GM12864 (cell line): Measurements from ENCODE around the gene NTSR1.

Source experiments
- DNase-seq: peaks from one replicate; pipeline ENCODE4 v3.0.0-alpha.2; 2011; ENCODE audit warnings: low read depth
- H3K4me3 ChIP-seq: 2 replicates; pipeline ENCODE4 v1.5.1; 2011; ENCODE audit warnings: mild to moderate bottlenecking, low read depth, low read length, control low read depth
- TF ChIP-seq, protein P1 (sequence below): IDR thresholded peaks from 2 replicates; pipeline ENCODE4 v1.5.1; 2011; ENCODE audit warnings: low read depth, mild to moderate bottlenecking, moderate library complexity, low read length, control low read depth, inconsistent platforms; ENCODE audit errors: missing control alignments

Gene NTSR1

DNA sequence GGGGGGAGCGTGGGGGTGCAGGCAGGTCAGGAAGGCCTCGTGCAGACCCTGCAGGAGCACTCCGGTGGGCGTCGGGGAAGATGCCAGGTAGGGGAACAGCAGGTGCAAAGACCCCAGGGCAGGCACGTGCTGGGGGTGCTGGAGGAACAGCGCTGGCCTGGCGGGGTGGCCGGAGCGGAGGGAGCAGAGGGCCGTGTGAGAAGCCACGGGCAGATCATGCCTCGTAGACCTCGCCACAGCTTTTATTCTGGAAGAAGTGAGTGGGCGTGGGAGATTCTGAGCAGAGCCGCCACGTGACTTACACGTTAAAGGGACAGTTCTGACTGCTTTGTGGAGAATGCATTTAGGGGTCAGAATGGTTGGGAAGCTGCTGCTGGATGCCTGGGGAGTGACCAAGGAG lies 9.3 kb downstream of the NTSR1 start:
- TF ChIP-seq, protein P1, sequence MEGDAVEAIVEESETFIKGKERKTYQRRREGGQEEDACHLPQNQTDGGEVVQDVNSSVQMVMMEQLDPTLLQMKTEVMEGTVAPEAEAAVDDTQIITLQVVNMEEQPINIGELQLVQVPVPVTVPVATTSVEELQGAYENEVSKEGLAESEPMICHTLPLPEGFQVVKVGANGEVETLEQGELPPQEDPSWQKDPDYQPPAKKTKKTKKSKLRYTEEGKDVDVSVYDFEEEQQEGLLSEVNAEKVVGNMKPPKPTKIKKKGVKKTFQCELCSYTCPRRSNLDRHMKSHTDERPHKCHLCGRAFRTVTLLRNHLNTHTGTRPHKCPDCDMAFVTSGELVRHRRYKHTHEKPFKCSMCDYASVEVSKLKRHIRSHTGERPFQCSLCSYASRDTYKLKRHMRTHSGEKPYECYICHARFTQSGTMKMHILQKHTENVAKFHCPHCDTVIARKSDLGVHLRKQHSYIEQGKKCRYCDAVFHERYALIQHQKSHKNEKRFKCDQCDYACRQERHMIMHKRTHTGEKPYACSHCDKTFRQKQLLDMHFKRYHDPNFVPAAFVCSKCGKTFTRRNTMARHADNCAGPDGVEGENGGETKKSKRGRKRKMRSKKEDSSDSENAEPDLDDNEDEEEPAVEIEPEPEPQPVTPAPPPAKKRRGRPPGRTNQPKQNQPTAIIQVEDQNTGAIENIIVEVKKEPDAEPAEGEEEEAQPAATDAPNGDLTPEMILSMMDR = no peak

DNA sequence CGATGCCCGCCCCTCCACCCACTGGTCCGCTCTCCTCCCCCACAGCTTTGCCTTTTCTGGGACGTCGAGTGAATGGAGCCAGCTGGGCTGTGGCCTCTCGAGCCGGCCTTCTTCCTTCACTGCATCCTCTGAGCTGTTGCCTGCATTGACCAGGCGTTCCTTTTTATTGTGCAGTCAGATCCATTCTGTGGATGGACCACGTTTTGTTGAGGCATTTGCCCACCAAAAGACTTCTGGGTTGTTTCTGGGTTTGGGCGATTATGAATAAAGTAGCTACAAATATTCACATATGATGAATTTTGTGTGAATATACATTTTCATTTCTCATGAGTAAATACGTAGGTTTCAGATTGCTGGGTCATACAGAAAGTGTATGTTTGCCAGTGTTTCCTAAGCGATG lies 9.9 kb downstream of the NTSR1 start:
- no peak for DNase-seq
- no peak overlapping the region for H3K4me3 ChIP-seq

More for the DNA sequence above, 9.3 kb downstream of the NTSR1 start:
- DNase-seq = no peak
- H3K4me3 ChIP-seq = no peak overlapping the region

DNA sequence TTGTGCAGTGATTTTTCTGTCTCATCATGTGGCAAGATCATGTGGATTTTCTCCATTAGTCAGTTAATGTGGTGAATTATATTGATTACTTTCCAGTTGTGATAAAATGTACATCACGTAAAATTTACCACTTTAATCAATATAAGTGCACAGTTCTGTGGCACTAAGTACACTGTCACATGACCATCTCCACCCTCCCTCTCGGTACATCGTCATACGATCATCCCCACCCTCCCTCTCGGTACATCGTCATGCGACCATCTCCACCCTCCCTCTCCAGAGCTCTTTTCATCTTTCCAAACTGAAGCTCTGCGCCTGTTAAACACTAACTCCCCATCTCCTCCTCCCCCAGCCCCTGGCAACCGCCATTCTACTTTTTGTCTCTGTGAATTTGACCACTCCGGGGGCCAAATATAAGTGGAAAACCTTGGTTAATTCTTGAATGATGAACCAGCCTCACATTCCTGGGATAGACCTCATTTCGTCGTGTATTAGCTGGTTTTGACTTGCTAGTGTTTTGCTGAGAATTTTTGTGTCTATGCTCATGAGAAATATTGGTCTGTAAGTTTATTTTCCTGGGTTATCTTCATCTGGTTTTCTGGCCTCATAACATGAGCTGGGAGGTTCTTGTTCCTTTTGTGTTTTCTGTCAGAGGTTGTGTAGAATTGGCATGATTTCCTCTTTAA lies 10.8 kb downstream of the NTSR1 start:
- TF ChIP-seq, protein P1 = no peak
- no peak overlapping the region for H3K4me3 ChIP-seq
- DNase-seq = no peak

More for the DNA sequence above, 9.9 kb downstream of the NTSR1 start:
- TF ChIP-seq, protein P1 = no peak

DNA sequence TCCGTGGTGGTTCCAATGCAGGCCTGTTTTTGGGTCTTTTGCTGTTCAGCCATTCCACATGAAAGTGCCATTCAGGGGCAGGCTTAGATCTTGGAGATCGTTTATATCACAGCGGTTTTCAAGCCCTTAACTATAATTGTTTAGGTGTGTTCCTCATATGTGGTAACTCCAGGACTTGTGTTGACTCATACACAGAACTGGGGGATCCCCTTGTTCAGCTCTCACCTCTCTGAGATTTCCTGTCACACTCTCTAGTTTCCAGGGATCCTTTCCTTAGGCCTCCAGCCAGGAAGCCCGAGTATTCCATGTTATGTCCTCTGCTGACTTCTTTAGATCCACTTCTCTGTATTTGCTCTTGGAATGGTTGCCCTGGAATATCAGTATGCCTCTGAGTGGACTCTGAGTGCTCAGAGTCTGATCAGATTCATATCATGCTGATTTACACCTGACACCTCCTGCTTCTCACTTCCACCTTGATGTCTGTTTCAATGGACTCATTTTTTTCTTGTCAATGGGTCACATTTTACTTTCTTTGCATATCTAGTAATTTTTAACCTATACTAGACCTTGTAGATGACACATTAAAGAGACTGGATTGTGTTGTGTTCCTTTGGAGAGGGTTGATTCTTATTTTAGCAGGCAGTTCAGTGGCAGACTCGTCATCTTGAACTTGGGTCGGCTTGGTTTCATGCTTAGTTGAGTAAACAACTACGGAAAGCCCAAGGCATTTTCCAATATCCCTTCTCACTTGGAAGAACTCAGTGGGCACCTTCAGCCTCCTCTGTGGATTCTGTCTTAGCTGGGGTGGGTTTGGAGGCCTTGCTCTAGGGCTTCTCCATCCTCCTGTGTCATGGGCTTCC lies 13.1 kb downstream of the NTSR1 start:
- no peak for DNase-seq
- H3K4me3 ChIP-seq = no peak overlapping the region
- TF ChIP-seq, protein P1 = no peak

DNA sequence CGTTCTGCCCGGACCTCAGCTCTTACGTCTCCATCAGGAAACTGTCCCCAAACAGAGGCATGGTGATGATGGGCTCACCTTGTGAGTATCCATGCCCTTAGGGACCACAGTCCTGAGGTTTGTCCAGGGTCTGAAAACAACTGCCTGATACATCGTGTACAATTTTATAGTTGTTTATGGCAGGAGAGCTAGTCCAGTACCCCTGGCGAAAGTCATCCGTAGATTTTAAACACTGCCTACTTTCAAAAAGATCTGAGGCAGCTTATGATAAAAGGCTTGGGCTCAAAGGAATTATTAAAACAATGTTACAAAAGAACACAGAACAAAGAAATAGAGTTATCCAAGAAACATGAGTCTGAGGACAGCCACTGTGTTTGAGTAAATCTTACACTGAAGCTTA lies 14.0 kb downstream of the NTSR1 start:
- TF ChIP-seq, protein P1 = no peak
- no peak overlapping the region for H3K4me3 ChIP-seq
- DNase-seq = no peak

DNA sequence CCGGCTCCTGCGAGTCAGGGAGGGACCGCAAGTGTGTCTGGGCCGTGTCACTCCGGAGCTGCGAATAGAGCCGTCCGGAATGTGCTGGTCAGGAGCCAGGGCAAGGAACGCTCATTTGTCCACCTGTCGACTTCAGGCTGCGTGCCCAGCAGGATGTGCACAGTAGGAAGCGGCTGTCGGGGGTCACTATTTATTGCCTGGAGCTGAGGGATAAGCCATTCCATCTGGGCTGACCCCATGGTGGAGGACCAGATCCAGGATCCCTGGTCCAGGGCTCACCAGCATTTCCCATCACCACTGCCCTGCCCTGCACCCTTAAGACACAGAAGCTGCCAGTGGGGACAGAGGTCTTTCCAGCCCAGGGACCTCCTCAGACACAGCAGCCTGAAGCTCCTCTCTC lies 14.7 kb downstream of the NTSR1 start:
- no peak for DNase-seq
- TF ChIP-seq, protein P1 = no peak
- no peak overlapping the region for H3K4me3 ChIP-seq
